Measurements from ENCODE around the gene RYR3. TPM values are rescaled to one million over a fixed set of nuclear protein-coding genes. Genes with fewer than 3 reads are reported as not detected.

RYR3 gene
- polyA plus RNA-seq, 1 donor (not counting 4 experiments of a cell fraction or from before 2014, with no cell fraction given): 0.04 TPM

DNA sequence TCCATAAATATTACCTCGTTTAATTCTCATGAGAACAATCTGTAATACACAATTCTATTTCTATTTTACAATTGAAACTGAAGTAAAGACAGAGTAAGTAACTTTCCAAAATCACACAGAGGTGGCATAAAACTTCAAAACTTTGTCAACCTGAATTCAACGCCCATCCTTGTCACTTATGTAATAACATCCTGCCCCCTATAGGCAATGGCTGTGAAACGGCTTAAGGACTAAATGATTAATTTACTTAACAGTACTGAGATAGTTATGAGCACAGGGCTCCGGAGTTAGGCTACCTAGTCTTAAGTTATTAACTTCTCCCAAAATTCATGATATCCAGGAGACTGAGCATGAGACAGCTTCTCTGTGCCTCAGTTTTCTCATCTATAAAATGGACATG is 364.5 kb downstream of the RYR3 start:
- Histone ChIP-seq H3K9me1 (ENCODE audit: control insufficient read depth, extremely low read depth, insufficient read depth, low read length) (no peaks in the 10 kb centered on the region), H3K27me3 (ENCODE audit: control insufficient read depth, extremely low read depth, insufficient read depth, low read length) (no peaks in the 10 kb centered on the region), H3K9ac (ENCODE audit: control insufficient read depth, extremely low read depth, insufficient read depth, low read length) (no peak overlapping the region), H2AFZ (ENCODE audit: control insufficient read depth, low read length) (no peak overlapping the region), H3K4me1 (ENCODE audit: control insufficient read depth, extremely low read depth, insufficient read depth, low read length) (no peaks in the 10 kb centered on the region), H3K4me3 (ENCODE audit: control insufficient read depth in 2 of 3, extremely low read depth in 1 of 3, insufficient read depth in 2 of 3, low read depth in 1 of 3, low read length in 3 of 3) (no peak overlapping the region), H3K36me3 (ENCODE audit: control insufficient read depth in 2 of 2, extremely low read depth in 1 of 2, insufficient read depth in 2 of 2, low read length in 2 of 2) (no peaks in the 10 kb centered on the region), H3K27ac (ENCODE audit: control insufficient read depth, insufficient read depth, low read length) (no peak overlapping the region), H4K20me1 (ENCODE audit: control insufficient read depth, extremely low read depth, insufficient read depth, low read length) (no peaks in the 10 kb centered on the region), H3K4me2 (ENCODE audit: control insufficient read depth, extremely low read depth, insufficient read depth, low read depth, low read length) (no peak overlapping the region), H3K79me2 (ENCODE audit: control insufficient read depth, insufficient read depth, low read length) (no peaks in the 10 kb centered on the region), H3K9me3 (ENCODE audit: control insufficient read depth, low read depth, low read length) (no peaks in the 10 kb centered on the region)
- DNase-seq (ENCODE audit: low read depth, low spot score) (no peak), FAIRE-seq (no peak)
- dilution Hi-C loops (cut with MboI; ENCODE audit: extremely low pct_ligation_motif_present, low sequenced_read_pairs): no loop called here
- TF ChIP-seq, protein P1, sequence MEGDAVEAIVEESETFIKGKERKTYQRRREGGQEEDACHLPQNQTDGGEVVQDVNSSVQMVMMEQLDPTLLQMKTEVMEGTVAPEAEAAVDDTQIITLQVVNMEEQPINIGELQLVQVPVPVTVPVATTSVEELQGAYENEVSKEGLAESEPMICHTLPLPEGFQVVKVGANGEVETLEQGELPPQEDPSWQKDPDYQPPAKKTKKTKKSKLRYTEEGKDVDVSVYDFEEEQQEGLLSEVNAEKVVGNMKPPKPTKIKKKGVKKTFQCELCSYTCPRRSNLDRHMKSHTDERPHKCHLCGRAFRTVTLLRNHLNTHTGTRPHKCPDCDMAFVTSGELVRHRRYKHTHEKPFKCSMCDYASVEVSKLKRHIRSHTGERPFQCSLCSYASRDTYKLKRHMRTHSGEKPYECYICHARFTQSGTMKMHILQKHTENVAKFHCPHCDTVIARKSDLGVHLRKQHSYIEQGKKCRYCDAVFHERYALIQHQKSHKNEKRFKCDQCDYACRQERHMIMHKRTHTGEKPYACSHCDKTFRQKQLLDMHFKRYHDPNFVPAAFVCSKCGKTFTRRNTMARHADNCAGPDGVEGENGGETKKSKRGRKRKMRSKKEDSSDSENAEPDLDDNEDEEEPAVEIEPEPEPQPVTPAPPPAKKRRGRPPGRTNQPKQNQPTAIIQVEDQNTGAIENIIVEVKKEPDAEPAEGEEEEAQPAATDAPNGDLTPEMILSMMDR (optimal IDR thresholded peaks at IDR 0.05 in 1 of 3, IDR thresholded peaks at IDR 0.05 in 1 of 3, conservative IDR thresholded peaks at IDR 0.05 in 1 of 3; ENCODE audit: extremely low read depth in 1 of 3, insufficient read depth in 2 of 3, low read length in 3 of 3): peak; percentile 40 to 57 (median 46)
- TF ChIP-seq EZH2 (IDR thresholded peaks at IDR 0.05; ENCODE audit: low read length): no peak

DNA sequence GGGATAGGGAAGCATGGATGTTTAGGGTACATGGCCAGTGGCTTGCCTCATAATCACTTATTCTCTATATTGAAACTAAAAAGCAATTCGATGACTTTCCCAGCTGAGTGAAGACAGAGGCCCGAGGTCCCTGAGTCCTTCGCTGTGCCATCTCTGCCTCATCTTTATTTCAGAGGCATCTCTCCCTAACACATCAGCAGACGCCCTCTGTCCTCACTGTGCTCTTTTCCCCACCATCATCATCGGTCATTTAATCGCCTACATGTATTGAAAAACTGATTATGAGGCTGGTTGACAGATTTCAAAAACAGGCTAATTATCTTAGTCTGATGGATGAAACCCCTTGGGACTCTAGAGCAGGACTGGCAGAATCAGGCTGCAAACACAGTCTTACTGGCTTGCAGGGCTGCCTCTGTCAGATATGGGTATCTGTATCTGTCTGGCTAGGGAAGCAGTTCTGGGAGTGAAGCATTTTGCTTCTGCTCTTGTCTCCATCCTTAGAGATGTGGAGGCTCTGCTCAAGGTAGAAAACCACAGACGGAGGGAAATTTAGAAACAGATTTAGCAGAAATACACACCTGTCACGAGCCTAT is 366.6 kb downstream of the RYR3 start:
- no peaks in the 10 kb centered on the region for H3K36me3 ChIP-seq (ENCODE audit: control insufficient read depth in 2 of 2, extremely low read depth in 1 of 2, insufficient read depth in 2 of 2, low read length in 2 of 2)
- H3K9me1 ChIP-seq (ENCODE audit: control insufficient read depth, extremely low read depth, insufficient read depth, low read length): no peaks in the 10 kb centered on the region
- H3K9me3 ChIP-seq (ENCODE audit: control insufficient read depth, low read depth, low read length): no peaks in the 10 kb centered on the region
- no peak overlapping the region for H2AFZ ChIP-seq (ENCODE audit: control insufficient read depth, low read length)
- DNase-seq (ENCODE audit: low read depth, low spot score) (no peak), FAIRE-seq (no peak)
- H3K4me1 ChIP-seq (ENCODE audit: control insufficient read depth, extremely low read depth, insufficient read depth, low read length): no peaks in the 10 kb centered on the region
- no peaks in the 10 kb centered on the region for H3K79me2 ChIP-seq (ENCODE audit: control insufficient read depth, insufficient read depth, low read length)
- peaks cover 4% of the 10 kb centered on the region for H3K27me3 ChIP-seq (ENCODE audit: control insufficient read depth, extremely low read depth, insufficient read depth, low read length)
- H3K4me3 ChIP-seq (ENCODE audit: control insufficient read depth in 2 of 3, extremely low read depth in 1 of 3, insufficient read depth in 2 of 3, low read depth in 1 of 3, low read length in 3 of 3): no peak overlapping the region
- H3K4me2 ChIP-seq (ENCODE audit: control insufficient read depth, extremely low read depth, insufficient read depth, low read depth, low read length): no peak overlapping the region
- no peak overlapping the region for H3K9ac ChIP-seq (ENCODE audit: control insufficient read depth, extremely low read depth, insufficient read depth, low read length)
- TF ChIP-seq, protein P1 (optimal IDR thresholded peaks at IDR 0.05 in 1 of 3, IDR thresholded peaks at IDR 0.05 in 1 of 3, conservative IDR thresholded peaks at IDR 0.05 in 1 of 3; ENCODE audit: extremely low read depth in 1 of 3, insufficient read depth in 2 of 3, low read length in 3 of 3): no peak
- no peak for TF ChIP-seq EZH2 (IDR thresholded peaks at IDR 0.05; ENCODE audit: low read length)
- no peak overlapping the region for H3K27ac ChIP-seq (ENCODE audit: control insufficient read depth, insufficient read depth, low read length)
- dilution Hi-C loops (cut with MboI; ENCODE audit: extremely low pct_ligation_motif_present, low sequenced_read_pairs): no loop called here
- H4K20me1 ChIP-seq (ENCODE audit: control insufficient read depth, extremely low read depth, insufficient read depth, low read length): no peaks in the 10 kb centered on the region
